ENCODE measurements around the gene CX3CR1.

Gene CX3CR1

DNA sequence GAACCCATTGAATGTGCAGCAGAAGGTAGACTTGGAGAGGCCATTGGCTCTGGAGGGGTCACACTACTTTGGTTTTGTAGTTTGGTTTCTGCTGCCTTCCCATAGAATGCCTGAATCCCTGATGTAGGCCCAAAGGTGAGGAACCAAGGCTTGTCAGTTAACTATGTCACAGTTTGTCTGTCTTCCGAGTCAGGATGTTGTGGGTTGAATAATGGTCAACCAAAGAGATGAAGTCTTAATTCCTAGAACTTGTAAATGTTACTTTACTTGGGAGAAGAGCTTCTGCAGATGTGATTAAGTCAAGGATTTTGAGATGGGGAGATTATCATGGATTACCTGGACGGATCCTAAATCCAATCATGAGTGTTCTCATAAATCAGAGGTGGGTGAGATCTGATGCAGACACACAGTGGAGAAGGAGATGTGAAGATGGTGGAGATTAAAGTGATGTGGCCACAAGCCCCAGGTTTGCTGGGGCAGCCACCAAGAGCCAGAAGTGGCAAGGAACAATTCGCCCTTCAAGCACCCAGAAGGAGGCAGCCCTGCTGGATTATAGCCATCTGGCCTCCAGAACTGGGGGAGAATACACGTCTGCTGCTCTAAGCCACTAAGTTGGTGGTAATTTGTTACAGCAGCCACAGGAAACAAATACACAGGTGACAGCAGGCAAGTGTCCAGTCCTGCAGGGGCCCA lies 47.4 kb upstream of the CX3CR1 start:
- TF ChIP-seq EZH2 (optimal IDR thresholded peaks at IDR 0.05; ENCODE audit: low read depth, low read length) = no peak
- TF ChIP-seq EZH2phosphoT487 (IDR thresholded peaks at IDR 0.05; ENCODE audit: low read length) = no peak
- TF ChIP-seq, protein P1, sequence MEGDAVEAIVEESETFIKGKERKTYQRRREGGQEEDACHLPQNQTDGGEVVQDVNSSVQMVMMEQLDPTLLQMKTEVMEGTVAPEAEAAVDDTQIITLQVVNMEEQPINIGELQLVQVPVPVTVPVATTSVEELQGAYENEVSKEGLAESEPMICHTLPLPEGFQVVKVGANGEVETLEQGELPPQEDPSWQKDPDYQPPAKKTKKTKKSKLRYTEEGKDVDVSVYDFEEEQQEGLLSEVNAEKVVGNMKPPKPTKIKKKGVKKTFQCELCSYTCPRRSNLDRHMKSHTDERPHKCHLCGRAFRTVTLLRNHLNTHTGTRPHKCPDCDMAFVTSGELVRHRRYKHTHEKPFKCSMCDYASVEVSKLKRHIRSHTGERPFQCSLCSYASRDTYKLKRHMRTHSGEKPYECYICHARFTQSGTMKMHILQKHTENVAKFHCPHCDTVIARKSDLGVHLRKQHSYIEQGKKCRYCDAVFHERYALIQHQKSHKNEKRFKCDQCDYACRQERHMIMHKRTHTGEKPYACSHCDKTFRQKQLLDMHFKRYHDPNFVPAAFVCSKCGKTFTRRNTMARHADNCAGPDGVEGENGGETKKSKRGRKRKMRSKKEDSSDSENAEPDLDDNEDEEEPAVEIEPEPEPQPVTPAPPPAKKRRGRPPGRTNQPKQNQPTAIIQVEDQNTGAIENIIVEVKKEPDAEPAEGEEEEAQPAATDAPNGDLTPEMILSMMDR (IDR thresholded peaks at IDR 0.05; ENCODE audit: low read length) = no peak
- no peak overlapping the region for H3K4me2 ChIP-seq (ENCODE audit: low read depth, low read length)
- no peaks in the 10 kb centered on the region for H3F3A ChIP-seq (ENCODE audit: insufficient read depth, low read length)
- no peaks in the 10 kb centered on the region for H3K79me2 ChIP-seq (ENCODE audit: low read length)
- DNase-seq = no peak
- H3K36me3 ChIP-seq (replicated peaks; ENCODE audit: insufficient read depth, low read length) = no peaks in the 10 kb centered on the region
- H3K9ac ChIP-seq (ENCODE audit: low read length) = no peak overlapping the region
- H3K9me3 ChIP-seq (replicated peaks; ENCODE audit: insufficient read depth, low read length) = no peaks in the 10 kb centered on the region
- H3K9me2 ChIP-seq (replicated peaks; ENCODE audit: insufficient read depth, low read length) = no peaks in the 10 kb centered on the region
- H2AFZ ChIP-seq (ENCODE audit: low read length) = no peak overlapping the region
- H3K4me1 ChIP-seq (ENCODE audit: low read length) = no peaks in the 10 kb centered on the region
- no peak overlapping the region for H3K27ac ChIP-seq (ENCODE audit: low read length)
- no peaks in the 10 kb centered on the region for H4K20me1 ChIP-seq (ENCODE audit: insufficient read depth, low read length)
- no peaks in the 10 kb centered on the region for H3K27me3 ChIP-seq (replicated peaks; ENCODE audit: insufficient read depth, low read length)
- no peak overlapping the region for H3K4me3 ChIP-seq (ENCODE audit: low read length)

DNA sequence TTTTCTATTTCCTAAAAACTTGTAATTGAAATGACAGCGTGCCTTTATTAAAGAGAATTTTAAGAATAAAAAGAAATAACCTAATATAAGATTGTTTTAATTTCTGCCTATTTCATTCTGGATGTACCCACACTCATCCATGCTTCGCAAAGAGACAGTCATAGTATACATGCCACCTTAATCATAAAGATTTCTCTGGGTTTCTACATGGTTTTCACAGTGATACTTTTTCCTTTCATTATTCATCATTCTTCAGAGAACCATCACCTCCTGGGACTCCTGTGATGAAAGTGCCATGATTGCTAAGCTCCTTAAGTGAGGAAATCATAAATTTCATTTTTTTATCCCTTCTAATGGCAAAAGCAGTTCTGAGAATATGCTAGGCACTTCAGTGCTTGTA lies 45.4 kb upstream of the CX3CR1 start:
- H3K27me3 ChIP-seq (replicated peaks; ENCODE audit: insufficient read depth, low read length) = no peaks in the 10 kb centered on the region

DNA sequence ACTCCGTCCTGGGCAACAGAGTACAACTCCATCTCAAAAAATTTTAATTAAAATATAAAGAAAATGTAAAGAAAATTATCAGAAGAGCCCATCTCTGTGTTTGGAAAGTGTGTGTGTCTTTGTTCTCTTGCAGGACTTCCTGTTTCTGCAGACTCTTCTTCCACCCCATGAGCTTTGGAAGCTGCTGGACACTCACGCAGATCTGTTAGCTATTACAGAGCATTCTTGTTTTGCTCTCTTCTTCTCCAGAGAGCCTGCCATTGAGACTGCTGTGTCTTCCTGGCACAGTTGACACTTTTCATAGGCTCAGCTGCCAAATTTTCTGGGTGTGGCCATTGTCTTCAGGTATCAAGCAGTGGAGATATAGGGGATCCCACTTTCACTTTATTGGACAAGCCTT lies 43.7 kb upstream of the CX3CR1 start:
- Histone ChIP-seq H3K27me3 (replicated peaks; ENCODE audit: insufficient read depth, low read length) (no peaks in the 10 kb centered on the region), H3K4me1 (ENCODE audit: low read length) (no peaks in the 10 kb centered on the region), H3K4me2 (ENCODE audit: low read depth, low read length) (no peak overlapping the region), H3K9me3 (replicated peaks; ENCODE audit: insufficient read depth, low read length) (no peaks in the 10 kb centered on the region), H3K36me3 (replicated peaks; ENCODE audit: insufficient read depth, low read length) (no peaks in the 10 kb centered on the region), H3K27ac (ENCODE audit: low read length) (no peak overlapping the region), H3K9ac (ENCODE audit: low read length) (no peak overlapping the region), H4K20me1 (ENCODE audit: insufficient read depth, low read length) (no peaks in the 10 kb centered on the region), H2AFZ (ENCODE audit: low read length) (no peak overlapping the region), H3K9me2 (replicated peaks; ENCODE audit: insufficient read depth, low read length) (no peaks in the 10 kb centered on the region), H3K4me3 (ENCODE audit: low read length) (no peak overlapping the region), H3K79me2 (ENCODE audit: low read length) (no peaks in the 10 kb centered on the region), H3F3A (ENCODE audit: insufficient read depth, low read length) (no peaks in the 10 kb centered on the region)
- DNase-seq = no peak
- no peak for TF ChIP-seq EZH2 (optimal IDR thresholded peaks at IDR 0.05; ENCODE audit: low read depth, low read length)
- TF ChIP-seq, protein P1 (IDR thresholded peaks at IDR 0.05; ENCODE audit: low read length) = no peak

More for the DNA sequence above, 45.4 kb upstream of the CX3CR1 start:
- Histone ChIP-seq H3K4me1 (ENCODE audit: low read length) (no peaks in the 10 kb centered on the region), H3K27ac (ENCODE audit: low read length) (no peak overlapping the region), H3K9me3 (replicated peaks; ENCODE audit: insufficient read depth, low read length) (no peaks in the 10 kb centered on the region), H3K4me2 (ENCODE audit: low read depth, low read length) (no peak overlapping the region), H4K20me1 (ENCODE audit: insufficient read depth, low read length) (no peaks in the 10 kb centered on the region), H3K9me2 (replicated peaks; ENCODE audit: insufficient read depth, low read length) (no peaks in the 10 kb centered on the region), H3K79me2 (ENCODE audit: low read length) (no peaks in the 10 kb centered on the region), H3F3A (ENCODE audit: insufficient read depth, low read length) (no peaks in the 10 kb centered on the region), H3K36me3 (replicated peaks; ENCODE audit: insufficient read depth, low read length) (no peaks in the 10 kb centered on the region), H2AFZ (ENCODE audit: low read length) (no peak overlapping the region), H3K4me3 (ENCODE audit: low read length) (no peak overlapping the region), H3K9ac (ENCODE audit: low read length) (no peak overlapping the region)
- no peak for TF ChIP-seq EZH2 (optimal IDR thresholded peaks at IDR 0.05; ENCODE audit: low read depth, low read length)
- no peak for TF ChIP-seq EZH2phosphoT487 (IDR thresholded peaks at IDR 0.05; ENCODE audit: low read length)
- TF ChIP-seq, protein P1 (IDR thresholded peaks at IDR 0.05; ENCODE audit: low read length) = no peak
- DNase-seq = no peak
